GM19035 (cell line): ENCODE data around the gene SPEN.
A peak's percentile ranks its signal among the peaks of the same experiment; 100 is the strongest.

Experiments
- ATAC-seq: cut with Tn5 transposase; IDR thresholded peaks from one replicate; pipeline ENCODE4 v1.9.1; 2021; ENCODE audit not compliant: unreplicated experiment

SPEN gene

GRCh38 chr1:15945011-15945831 is 97.7 kb downstream of the SPEN start:
- no peak for ATAC-seq

GRCh38 chr1:15945832-15946448 is 98.4 kb downstream of the SPEN start:
- ATAC-seq = no peak

DNA sequence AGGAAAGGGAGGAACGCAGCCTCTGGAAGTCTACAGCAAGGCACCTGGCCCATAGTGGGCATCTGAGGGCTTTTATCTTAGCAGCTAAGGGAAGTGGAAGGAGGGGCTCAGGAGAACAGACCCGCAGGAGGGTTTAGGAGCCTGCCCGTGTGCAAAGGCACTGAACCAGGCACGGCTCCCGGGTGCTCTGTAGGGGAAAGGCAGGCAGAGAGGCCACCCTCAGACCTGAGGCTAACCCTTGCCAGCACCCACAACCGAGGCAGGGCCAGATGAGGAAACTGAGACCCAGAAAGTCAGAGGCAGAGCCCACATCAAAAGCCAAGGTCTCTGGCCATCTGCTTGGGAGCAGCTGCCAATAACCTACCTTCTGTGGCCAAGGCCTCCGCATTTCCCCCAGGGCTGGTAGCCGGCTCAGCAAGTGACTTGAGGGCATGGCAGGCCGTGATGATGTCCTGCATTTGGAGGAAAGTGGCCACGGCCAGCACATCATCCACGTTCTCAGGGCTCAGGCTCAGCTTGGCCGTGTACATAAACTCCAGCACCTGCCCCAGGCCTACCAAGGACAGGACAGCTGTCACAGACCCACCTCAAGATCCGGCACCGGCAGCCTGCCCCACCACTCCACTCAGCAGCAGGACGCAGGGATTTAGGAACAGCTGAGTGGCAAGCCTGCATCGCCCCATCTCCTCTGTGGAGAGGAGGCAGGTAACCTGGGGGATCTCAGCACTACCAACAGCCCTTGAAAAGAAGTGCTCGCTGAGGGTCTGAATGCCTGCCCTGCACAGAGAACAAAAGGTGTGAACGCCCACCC is 99.3 kb downstream of the SPEN start:
- no peak for ATAC-seq

DNA sequence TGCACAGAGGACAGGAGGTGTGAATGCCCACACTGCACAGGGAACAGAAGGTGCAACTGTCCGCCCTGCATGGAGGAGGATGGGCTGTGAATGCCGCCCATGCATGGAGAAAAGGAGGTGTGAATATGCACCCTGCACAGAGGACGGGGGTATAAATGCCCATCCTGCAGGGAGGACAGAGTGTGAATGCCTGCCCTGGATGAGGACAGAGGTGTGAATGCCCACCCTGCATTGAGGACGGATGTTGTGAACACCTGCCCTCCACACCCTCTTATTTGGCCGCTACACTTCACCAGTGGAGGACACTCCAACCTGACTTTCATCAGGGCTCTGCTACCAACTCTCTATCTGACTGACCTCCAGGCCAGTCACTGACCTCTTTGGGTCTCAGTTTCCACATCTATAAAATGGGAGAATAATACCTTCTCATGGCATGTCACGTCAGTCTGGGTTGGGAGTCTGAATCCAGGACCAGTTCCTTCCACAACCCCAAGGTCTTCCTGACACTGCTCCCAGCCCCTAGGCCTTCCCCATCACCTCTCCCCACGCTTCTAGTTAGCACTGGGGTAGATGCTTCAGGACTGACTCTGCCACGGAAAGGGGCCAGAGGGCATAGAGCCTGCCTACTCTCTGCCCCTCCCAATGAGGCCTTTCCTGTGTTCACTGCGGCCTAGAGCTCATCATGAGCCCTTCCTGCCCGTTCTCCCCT is 100.0 kb downstream of the SPEN start:
- ATAC-seq = no peak

GRCh38 chr1:15948091-15948591 is 100.6 kb downstream of the SPEN start:
- no peak for ATAC-seq

- peak; percentile 3 for ATAC-seq
Measured at GRCh38 chr1:15948595-15949452, 101.3 kb downstream of the SPEN start.

- peak; percentile 81 for ATAC-seq
Measured at GRCh38 chr1:15949453-15950245, 102.1 kb downstream of the SPEN start.

- no peak for ATAC-seq
Measured at GRCh38 chr1:15950302-15950701, 102.8 kb downstream of the SPEN start.

GRCh38 chr1:15950763-15951295 is 103.3 kb downstream of the SPEN start:
- ATAC-seq = no peak

GRCh38 chr1:15951341-15952153 is 104.0 kb downstream of the SPEN start:
- ATAC-seq = no peak

DNA sequence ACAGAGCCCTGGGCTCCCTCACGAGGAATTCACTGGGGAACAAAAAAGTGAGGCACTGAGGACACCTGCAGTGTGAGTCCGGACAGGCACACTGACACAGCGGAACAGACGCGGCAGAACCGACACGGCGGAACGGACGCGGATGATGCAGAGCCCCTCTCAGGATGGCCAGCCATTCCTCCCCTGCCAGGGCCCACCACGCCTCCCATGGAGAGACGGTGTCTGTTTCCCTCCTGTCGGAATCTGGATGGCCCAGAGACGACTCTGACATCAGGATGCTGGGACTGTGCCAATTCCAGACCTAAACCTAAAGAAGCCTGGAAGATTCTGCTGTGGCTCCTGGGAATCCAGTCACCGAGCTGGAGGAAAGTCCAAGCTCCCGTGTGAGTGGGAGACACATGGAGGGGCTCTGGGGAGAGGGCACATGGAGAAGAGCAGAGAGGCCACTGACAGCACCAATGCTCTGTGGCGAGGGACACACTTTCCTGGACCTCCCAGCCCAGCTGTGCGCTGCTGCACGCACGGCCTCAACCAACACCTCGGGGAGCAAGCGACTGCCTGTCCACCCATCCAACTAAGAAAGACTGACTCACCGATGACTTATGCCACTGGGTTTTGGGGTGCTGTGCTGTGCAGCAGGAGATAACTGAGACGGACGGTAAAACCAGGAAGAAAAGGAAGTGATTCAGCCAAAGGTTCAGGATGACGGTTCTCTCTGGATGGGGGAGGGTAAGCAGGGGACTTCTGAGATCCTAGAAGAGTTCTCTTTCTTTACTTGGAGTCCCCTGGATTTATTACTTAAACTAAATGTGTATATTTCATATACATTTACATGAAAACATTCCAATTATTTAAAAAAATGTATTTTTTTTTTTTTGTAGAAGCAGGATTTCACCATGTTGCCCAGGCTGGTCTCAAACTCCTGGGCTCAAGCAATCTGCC is 105.1 kb downstream of the SPEN start:
- no peak for ATAC-seq

DNA sequence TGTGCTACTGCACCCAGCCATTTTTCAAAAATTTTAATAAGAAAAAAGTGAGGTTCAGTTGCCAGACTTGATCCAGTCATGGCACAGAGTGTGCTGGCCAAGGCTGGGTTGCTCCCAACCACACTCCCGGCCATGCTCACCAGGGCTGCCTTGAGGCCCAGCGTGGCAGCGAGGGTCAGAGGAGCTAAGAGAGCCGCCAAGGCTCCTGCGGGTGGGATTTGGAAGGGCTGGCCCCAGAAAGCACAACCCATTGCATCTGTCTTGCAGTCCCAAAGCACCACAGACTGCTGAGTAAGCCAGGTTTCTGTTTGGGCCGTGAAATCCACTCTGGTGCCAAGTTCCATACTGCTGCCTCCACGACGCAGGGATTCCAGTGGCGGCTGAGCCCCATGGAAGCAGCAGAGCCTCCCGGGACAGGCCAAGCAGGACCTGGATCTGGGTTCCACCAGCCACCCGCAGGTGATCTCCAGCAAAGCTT is 105.8 kb downstream of the SPEN start:
- ATAC-seq = no peak

DNA sequence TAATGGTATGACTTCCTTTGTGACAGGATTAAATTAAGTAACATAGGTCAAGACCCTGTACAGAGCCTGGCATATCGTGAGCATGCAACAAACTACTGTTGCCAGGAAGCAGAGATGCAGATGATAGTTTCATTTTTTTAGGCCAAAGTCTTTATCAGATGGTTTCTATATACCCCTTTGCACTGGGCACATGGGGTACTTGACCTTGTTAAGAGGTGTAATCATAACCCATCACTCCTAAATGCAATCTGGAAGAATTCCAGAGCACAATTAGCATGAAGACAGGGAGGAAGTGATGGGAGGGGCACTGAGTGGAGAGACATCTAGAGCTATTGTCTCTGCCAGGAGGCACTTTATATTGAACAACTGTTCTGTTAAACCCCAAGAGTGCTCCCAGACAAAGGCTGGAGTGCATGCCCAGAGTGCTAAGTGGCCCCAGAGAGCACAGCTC is 106.3 kb downstream of the SPEN start:
- ATAC-seq = no peak

GRCh38 chr1:15954316-15954715 is 106.8 kb downstream of the SPEN start:
- ATAC-seq = no peak

DNA sequence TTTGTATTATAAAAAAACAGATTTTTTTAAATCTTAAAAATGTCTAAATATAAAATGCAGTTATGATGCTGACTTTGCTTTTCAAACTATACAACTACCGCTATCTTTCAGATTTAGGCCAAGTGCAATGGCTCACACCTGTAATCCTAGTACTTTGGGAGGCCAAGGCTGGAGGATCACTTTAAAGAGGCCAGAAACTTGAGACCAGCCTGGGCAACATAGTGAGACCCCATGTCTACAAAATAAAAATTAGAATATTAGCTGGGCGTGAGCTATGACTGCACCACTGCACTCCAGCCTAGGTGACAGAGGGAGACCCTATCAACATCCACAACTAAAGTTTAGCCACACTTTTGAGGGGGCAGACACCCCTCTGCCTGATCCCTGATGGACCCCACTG is 108.0 kb downstream of the SPEN start:
- ATAC-seq = no peak

GRCh38 chr1:15956150-15956549 is 108.6 kb downstream of the SPEN start:
- no peak for ATAC-seq
